GM12864 (cell line): ENCODE measurements around the gene TM4SF18.

Experiments used
- DNase-seq: peaks from one replicate; pipeline ENCODE4 v3.0.0-alpha.2; 2011; ENCODE audit warnings: low read depth
- H3K4me3 ChIP-seq: 2 replicates; pipeline ENCODE4 v1.5.1; 2011; ENCODE audit warnings: mild to moderate bottlenecking, low read depth, low read length, control low read depth
- TF ChIP-seq, protein P1 (sequence below): IDR thresholded peaks from 2 replicates; pipeline ENCODE4 v1.5.1; 2011; ENCODE audit warnings: low read depth, mild to moderate bottlenecking, moderate library complexity, low read length, control low read depth, inconsistent platforms; ENCODE audit errors: missing control alignments

The TM4SF18 gene

DNA sequence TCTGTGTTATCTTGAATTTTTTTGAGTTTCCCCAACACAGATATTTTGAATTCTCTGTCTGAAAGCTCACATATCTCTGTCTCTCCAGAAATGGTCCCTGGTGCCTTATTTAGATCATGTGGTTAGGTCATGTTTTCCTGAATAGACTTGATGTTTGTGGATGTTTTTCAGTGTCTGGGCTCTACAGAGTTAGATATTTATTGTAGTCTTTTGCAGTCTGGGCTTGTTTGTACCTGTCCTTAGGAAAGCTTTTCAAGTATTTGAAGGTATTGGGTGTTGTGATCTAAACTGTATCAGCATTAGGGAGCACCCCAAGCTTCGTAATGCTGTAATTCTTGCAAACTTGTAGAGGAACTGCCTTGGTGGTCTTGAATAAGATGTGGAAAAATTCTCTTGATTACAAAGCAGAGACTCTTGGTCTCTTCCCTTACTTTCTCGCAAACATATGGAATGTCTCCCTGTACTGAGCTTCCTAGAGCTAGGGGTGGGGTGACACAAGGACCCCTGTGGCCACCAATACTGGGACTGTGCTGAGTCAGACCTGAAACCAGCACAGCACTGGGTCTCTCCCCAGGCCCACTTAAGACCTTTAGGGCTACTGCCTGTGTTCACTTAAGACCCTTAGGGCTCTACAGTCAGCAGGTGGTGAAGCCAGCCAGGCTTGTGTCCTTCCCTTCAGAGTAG is 26.5 kb downstream of the TM4SF18 start:
- no peak for DNase-seq
- no peak overlapping the region for H3K4me3 ChIP-seq
- TF ChIP-seq, protein P1, sequence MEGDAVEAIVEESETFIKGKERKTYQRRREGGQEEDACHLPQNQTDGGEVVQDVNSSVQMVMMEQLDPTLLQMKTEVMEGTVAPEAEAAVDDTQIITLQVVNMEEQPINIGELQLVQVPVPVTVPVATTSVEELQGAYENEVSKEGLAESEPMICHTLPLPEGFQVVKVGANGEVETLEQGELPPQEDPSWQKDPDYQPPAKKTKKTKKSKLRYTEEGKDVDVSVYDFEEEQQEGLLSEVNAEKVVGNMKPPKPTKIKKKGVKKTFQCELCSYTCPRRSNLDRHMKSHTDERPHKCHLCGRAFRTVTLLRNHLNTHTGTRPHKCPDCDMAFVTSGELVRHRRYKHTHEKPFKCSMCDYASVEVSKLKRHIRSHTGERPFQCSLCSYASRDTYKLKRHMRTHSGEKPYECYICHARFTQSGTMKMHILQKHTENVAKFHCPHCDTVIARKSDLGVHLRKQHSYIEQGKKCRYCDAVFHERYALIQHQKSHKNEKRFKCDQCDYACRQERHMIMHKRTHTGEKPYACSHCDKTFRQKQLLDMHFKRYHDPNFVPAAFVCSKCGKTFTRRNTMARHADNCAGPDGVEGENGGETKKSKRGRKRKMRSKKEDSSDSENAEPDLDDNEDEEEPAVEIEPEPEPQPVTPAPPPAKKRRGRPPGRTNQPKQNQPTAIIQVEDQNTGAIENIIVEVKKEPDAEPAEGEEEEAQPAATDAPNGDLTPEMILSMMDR, result no peak

DNA sequence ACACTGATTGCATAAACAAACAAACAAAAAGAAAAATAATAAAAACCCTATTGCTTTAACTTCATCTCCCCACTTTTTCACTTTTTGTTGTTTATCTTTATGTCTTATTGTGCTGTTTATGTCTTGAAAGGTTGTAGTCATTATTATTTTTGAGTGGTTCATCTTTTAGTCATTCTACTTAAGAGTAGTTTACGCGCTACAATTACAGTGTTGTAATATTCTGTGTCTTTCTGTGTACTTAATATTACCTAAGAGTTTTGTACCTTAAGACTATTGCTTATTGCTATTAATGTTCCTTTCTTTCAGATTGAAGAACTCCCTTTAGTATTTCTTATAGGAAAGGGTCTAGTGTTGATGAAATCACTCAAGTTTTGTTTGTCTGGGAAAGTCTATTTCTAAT is 28.1 kb downstream of the TM4SF18 start:
- DNase-seq, result no peak
- no peak overlapping the region for H3K4me3 ChIP-seq
- TF ChIP-seq, protein P1, result no peak

DNA sequence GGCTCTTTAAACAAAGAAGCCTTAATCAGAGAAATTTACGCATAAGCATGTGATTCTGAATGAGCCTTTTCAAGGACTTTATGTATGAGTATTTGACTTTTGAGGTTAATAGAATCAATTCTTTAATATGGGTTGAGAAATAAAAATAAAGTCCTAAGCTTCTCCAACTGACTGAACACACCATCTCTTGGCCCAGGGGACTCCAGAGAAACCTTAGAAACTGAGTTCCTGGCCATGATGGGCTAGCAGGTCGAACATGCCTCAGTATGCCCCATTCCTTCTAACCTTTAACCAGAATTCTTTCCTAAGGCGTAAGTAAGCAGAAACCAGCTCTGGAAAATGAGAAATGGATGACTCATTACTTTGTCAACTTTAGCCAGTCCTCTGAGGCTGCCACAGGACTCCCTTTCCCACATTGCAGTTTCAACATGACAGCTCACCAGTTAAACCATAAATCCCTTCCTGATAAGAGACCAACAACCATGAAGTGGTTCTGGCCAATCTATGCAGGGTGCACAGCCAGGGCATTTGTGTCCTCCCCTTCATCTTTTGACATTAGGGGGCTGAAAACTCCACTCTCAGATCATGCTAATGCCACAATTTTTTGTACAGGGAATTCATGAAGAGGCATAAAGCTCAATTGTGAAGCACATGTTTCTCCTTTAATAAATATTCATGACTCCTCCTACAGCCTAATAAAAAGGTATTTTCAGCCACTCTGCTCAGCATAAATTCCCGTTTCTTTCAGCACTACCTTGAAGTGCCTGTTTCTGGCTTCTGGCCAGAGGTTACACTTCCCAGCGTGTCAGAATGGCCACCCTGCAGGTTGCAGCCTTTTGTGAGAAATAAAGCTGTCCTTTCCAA is 33.3 kb downstream of the TM4SF18 start:
- TF ChIP-seq, protein P1, result no peak
- DNase-seq, result peak; percentile 15
- no peak overlapping the region for H3K4me3 ChIP-seq

DNA sequence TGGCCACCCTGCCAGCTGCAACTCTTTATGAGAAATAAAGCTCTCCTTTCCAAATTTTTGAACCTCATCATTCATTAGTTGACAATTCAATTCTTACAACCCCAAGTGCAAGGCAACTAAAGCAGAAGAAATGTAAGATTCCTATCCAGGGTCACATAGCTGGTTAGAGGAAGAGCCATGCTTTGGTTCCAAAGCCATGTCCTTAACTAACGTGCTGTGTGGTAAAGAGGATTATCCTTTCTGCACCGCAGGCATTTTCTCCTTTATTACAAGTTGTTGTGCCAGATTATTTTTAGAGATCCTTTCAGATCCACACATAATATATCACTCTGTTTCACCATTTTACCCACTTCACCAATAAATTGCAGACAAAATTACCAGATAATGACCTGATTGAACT is 36.5 kb downstream of the TM4SF18 start:
- no peak for DNase-seq
- TF ChIP-seq, protein P1, result no peak
- H3K4me3 ChIP-seq, result no peak overlapping the region

DNA sequence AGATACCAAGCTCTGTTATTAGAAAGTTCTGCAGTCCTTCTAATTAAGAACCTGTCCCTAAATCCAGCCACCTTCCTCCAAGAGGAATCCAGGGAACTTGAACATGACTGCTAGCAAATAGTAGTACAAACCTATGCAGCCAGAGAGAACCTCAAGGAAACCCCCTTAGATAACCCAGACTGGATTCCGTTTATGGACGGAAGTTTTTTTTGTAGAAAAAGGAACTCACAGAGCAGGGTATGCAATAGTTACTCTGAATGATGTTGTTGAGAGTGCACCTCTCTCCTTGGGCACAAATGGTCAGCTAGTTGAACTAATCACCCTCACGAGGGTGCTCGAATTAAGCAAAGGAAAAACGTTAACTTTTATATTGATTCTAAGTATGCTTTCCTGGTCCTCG is 40.8 kb downstream of the TM4SF18 start:
- no peak for DNase-seq
- TF ChIP-seq, protein P1, result no peak
- H3K4me3 ChIP-seq, result no peak overlapping the region

DNA sequence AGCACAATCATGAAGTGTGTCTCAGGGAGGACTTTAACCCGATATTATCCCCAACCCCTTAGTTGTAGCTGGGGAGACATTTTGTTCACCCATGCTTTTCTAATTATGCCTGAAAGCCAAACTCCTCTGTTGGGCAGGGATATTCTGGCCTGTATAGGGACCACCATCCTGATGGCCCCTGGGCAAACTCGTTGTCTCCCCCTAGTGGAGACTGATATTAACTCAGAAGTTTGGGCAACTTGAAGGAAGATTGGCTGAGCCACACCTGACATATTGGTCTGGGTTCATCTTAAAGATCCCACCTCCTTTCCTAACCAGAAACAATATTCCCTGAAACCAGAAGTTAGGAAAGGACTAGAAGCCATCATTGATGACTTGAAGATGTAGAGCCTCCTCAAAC is 42.3 kb downstream of the TM4SF18 start:
- no peak for DNase-seq
- TF ChIP-seq, protein P1, result peak; percentile 61
- no peak overlapping the region for H3K4me3 ChIP-seq

DNA sequence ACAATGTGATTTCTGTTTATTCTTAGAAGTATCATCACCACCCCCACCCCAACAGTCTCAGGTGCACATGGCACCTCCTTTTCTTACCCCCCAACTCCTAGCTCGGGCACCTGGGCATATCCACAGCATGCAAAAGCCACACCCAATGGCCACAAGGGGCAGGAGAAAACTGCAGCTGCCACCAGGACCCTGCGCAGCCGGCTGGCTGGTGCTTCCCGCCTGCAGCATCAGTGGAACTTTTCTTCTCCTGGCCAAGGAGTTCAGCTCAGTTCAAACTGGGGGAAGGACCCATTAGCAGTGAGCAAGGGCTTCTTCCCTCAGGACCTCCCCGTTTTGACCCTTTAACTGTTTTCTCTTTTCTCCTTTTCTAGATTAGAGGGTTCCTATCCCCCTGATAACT is 44.8 kb downstream of the TM4SF18 start:
- TF ChIP-seq, protein P1, result no peak
- no peak overlapping the region for H3K4me3 ChIP-seq
- no peak for DNase-seq
